Liver (tissue), 3 donors: ENCODE data around the gene FBXO3.

Source experiments
- FOXA1 ChIP-seq: IDR thresholded peaks from 2 replicates; pipeline ENCODE4 v1.6.1; 2016; ENCODE audit warnings: antibody characterized with exemption
- GABPA ChIP-seq, 2 donors: IDR thresholded peaks in 1 of 2; conservative IDR thresholded peaks in 1 of 2; 2 replicates each; pipeline ENCODE4 v1.6.1; 2016; ENCODE audit warnings: antibody characterized with exemption in 2 of 2, mild to moderate bottlenecking in 1 of 2, moderate library complexity in 1 of 2
- NR2F2 ChIP-seq: IDR thresholded peaks from 2 replicates; pipeline ENCODE4 v1.6.1; 2016; ENCODE audit warnings: antibody characterized with exemption
- RAD21 ChIP-seq, 2 donors: IDR thresholded peaks; 2 replicates each; pipeline ENCODE4 v1.6.1; 2016; ENCODE audit warnings: antibody characterized with exemption in 2 of 2, mild to moderate bottlenecking in 2 of 2
- YY1 ChIP-seq: IDR thresholded peaks from 2 replicates; pipeline ENCODE4 v1.6.1; 2016; ENCODE audit warnings: antibody characterized with exemption, mild to moderate bottlenecking
- TF ChIP-seq, protein P1 (sequence below): fragments of 150-350 bp; IDR thresholded peaks from 2 replicates; pipeline ENCODE4 v1.5.1; 2017; ENCODE audit warnings: improper control_type of control experiment, low read depth, low read length; ENCODE audit not compliant: missing input control
- TF ChIP-seq, protein P2 (sequence below): IDR thresholded peaks from 2 replicates; pipeline ENCODE4 v1.6.1; 2016; ENCODE audit warnings: antibody characterized with exemption
- donor health status: healthy.
- donor health status: healthy.

DNA sequence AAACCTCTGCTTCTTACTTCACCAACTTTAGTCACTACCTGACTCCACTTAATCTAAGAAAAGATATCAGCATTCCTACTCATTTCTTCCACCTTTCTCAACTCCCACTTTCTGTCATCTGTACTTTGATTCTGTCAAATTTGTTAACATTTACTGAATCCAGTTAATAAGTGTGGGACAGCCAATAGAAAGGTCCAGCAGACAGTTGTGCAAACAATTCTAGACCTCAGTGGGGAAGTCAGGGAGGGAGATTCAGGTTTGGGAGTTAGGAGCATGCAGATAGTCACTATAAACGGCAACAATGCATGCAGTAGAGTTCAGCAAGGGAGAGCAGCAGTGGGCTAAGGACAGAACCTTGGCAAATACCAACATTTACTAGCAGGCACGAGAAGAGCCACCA is 4.1 kb downstream of the FBXO3 start:
- peak in 1 of 2 donors; percentile 15 for TF ChIP-seq RAD21 (IDR thresholded peaks at IDR 0.05)
- TF ChIP-seq, protein P1, sequence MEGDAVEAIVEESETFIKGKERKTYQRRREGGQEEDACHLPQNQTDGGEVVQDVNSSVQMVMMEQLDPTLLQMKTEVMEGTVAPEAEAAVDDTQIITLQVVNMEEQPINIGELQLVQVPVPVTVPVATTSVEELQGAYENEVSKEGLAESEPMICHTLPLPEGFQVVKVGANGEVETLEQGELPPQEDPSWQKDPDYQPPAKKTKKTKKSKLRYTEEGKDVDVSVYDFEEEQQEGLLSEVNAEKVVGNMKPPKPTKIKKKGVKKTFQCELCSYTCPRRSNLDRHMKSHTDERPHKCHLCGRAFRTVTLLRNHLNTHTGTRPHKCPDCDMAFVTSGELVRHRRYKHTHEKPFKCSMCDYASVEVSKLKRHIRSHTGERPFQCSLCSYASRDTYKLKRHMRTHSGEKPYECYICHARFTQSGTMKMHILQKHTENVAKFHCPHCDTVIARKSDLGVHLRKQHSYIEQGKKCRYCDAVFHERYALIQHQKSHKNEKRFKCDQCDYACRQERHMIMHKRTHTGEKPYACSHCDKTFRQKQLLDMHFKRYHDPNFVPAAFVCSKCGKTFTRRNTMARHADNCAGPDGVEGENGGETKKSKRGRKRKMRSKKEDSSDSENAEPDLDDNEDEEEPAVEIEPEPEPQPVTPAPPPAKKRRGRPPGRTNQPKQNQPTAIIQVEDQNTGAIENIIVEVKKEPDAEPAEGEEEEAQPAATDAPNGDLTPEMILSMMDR: no peak
- TF ChIP-seq, protein P2, sequence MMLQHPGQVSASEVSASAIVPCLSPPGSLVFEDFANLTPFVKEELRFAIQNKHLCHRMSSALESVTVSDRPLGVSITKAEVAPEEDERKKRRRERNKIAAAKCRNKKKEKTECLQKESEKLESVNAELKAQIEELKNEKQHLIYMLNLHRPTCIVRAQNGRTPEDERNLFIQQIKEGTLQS: no peak
- TF ChIP-seq FOXA1: no peak
- TF ChIP-seq NR2F2: no peak
- no peak for TF ChIP-seq GABPA (IDR thresholded peaks at IDR 0.05 in 1 of 2, conservative IDR thresholded peaks at IDR 0.05 in 1 of 2)
- TF ChIP-seq YY1: peak; percentile 79
